SK-N-SH treated with all-trans-retinoic acid at 6 μM for 48 hours (cell line): Measurements from ENCODE around the gene TMEM135.

Experiments used
- ATAC-seq: fragments of 200-7000 bp; cut with Tn5 transposase; 3 replicates; pipeline ENCODE4 v1.9.1; 2020; ENCODE audit warnings: mild to moderate bottlenecking, moderate library complexity
- ARNTL ChIP-seq: fragments of 450-650 bp; formaldehyde crosslinking; IDR thresholded peaks from 2 replicates; pipeline ENCODE4 v1.5.0; 2020; ENCODE audit warnings: low read depth, mild to moderate bottlenecking, moderate library complexity, borderline replicate concordance
- BACH2 ChIP-seq: fragments of 250-450 bp; sonication (Bioruptor Pico); IDR thresholded peaks from 2 replicates; pipeline ENCODE4 v1.9.0; 2021; ENCODE audit warnings: mild to moderate bottlenecking, borderline replicate concordance
- CSDC2 ChIP-seq: fragments of 250-450 bp; sonication (Bioruptor Pico); IDR thresholded peaks from 2 replicates; pipeline ENCODE4 v1.5.0; 2020; ENCODE audit warnings: mild to moderate bottlenecking, moderate library complexity
- CSRNP3 ChIP-seq: fragments of 250-450 bp; sonication (Bioruptor Pico); IDR thresholded peaks from 2 replicates; pipeline ENCODE4 v1.5.1; 2021; ENCODE audit warnings: mild to moderate bottlenecking, moderate library complexity
- ESRRG ChIP-seq: fragments of 250-450 bp; sonication (Bioruptor Pico); IDR thresholded peaks from 2 replicates; pipeline ENCODE4 v1.6.1; 2021; ENCODE audit warnings: mild to moderate bottlenecking
- GLIS3 ChIP-seq: fragments of 250-450 bp; sonication (Bioruptor Pico); IDR thresholded peaks from 2 replicates; pipeline ENCODE4 v1.5.0; 2020; ENCODE audit warnings: mild to moderate bottlenecking, moderate library complexity
- ISL1 ChIP-seq: fragments of 250-450 bp; sonication (Bioruptor Pico); IDR thresholded peaks from 2 replicates; pipeline ENCODE4 v2.1.2; 2022; ENCODE audit warnings: mild to moderate bottlenecking, moderate library complexity
- OSR1 ChIP-seq: fragments of 250-450 bp; sonication (Bioruptor Pico); IDR thresholded peaks from 2 replicates; pipeline ENCODE4 v1.8.0; 2022; ENCODE audit warnings: moderate library complexity, mild to moderate bottlenecking, inconsistent platforms
- PPARA ChIP-seq: fragments of 250-450 bp; sonication (Bioruptor Pico); IDR thresholded peaks from 2 replicates; pipeline ENCODE4 v1.5.0; 2020; ENCODE audit warnings: mild to moderate bottlenecking, borderline replicate concordance
- RARB ChIP-seq: fragments of 250-450 bp; sonication (Bioruptor Pico); IDR thresholded peaks from 2 replicates; pipeline ENCODE4 v1.8.0; 2021; ENCODE audit warnings: mild to moderate bottlenecking, moderate library complexity
- SNAI2 ChIP-seq: fragments of 250-450 bp; sonication (Bioruptor Pico); IDR thresholded peaks from 2 replicates; pipeline ENCODE4 v1.5.0; 2020; ENCODE audit warnings: mild to moderate bottlenecking, moderate library complexity
- TCF4 ChIP-seq: fragments of 250-450 bp; sonication (Bioruptor Pico); IDR thresholded peaks from 2 replicates; pipeline ENCODE4 v1.8.0; 2021; ENCODE audit warnings: mild to moderate bottlenecking, moderate library complexity, borderline replicate concordance
- TOX ChIP-seq: fragments of 250-450 bp; sonication (Bioruptor Pico); IDR thresholded peaks from 2 replicates; pipeline ENCODE4 v1.8.0; 2021; ENCODE audit warnings: mild to moderate bottlenecking, moderate library complexity, borderline replicate concordance
- ZC3H10 ChIP-seq: fragments of 250-450 bp; sonication (Bioruptor Pico); IDR thresholded peaks from 2 replicates; pipeline ENCODE4 v1.5.1; 2021; ENCODE audit warnings: mild to moderate bottlenecking, moderate library complexity
- ZFP3 ChIP-seq: fragments of 250-450 bp; sonication (Bioruptor Pico); IDR thresholded peaks from 2 replicates; pipeline ENCODE4 v1.5.0; 2020; ENCODE audit warnings: mild to moderate bottlenecking, moderate library complexity
- ZFP30 ChIP-seq: fragments of 450-650 bp; formaldehyde crosslinking; IDR thresholded peaks from 2 replicates; pipeline ENCODE4 v1.5.0; 2022; ENCODE audit warnings: mild to moderate bottlenecking, moderate library complexity
- ZNF565 ChIP-seq: fragments of 450-650 bp; formaldehyde crosslinking; conservative IDR thresholded peaks from 2 replicates; pipeline ENCODE4 v1.5.0; 2020; ENCODE audit warnings: low read depth, mild to moderate bottlenecking, moderate library complexity
- ZNF70 ChIP-seq: fragments of 450-650 bp; formaldehyde crosslinking; IDR thresholded peaks from 2 replicates; pipeline ENCODE4 v1.5.0; 2020; ENCODE audit warnings: mild to moderate bottlenecking, moderate library complexity
- ZNF8 ChIP-seq: fragments of 450-650 bp; formaldehyde crosslinking; IDR thresholded peaks from 2 replicates; pipeline ENCODE4 v1.5.0; 2020; ENCODE audit warnings: mild to moderate bottlenecking, moderate library complexity
- TF ChIP-seq, protein P1 (sequence below): fragments of 250-450 bp; sonication (Bioruptor Pico); IDR thresholded peaks from 2 replicates; pipeline ENCODE4 v1.8.0; 2020; ENCODE audit warnings: mild to moderate bottlenecking, moderate library complexity, borderline replicate concordance
- TF ChIP-seq, protein P2 (sequence below): fragments of 250-450 bp; sonication (Bioruptor Pico); IDR thresholded peaks from 2 replicates; pipeline ENCODE4 v1.8.0; 2021; ENCODE audit warnings: low read depth, mild to moderate bottlenecking, moderate library complexity, borderline replicate concordance

Gene TMEM135

GRCh38 chr11:87366763-87367405 lies 329.1 kb downstream of the TMEM135 start:
- ATAC-seq = no peak
- no peak for TF ChIP-seq CSDC2 (CRISPR knock-in tag)

DNA sequence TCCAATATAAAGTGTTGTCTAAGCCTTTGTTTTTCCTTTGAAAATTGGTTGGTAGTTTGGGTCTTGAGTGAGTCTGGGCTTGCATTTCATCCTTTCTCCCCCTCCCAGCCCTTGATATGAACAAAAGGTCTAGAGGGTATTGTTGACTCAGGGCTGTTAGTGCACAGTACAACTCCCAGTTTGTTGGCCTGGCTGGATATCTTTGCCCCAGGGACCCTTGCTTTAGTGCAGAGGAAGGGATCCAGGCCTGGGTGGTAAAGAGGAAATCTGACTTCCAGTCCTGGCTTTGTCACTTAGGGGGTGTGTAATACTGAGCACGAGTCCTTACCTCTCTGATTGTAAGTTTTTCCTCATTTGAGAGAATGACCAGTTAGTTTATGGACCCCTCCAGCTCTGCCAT lies 330.4 kb downstream of the TMEM135 start:
- TF ChIP-seq GLIS3 (CRISPR knock-in tag) (no peak), TOX (no peak), CSDC2 (CRISPR knock-in tag) (no peak), ZNF8 (CRISPR knock-in tag) (no peak), ZFP3 (no peak), ZNF70 (CRISPR knock-in tag) (no peak), PPARA (CRISPR knock-in tag) (no peak), SNAI2 (CRISPR knock-in tag) (no peak), BACH2 (no peak)
- ATAC-seq = no peak

- TF ChIP-seq SNAI2 (CRISPR knock-in tag) = no peak
- TF ChIP-seq, protein P1, sequence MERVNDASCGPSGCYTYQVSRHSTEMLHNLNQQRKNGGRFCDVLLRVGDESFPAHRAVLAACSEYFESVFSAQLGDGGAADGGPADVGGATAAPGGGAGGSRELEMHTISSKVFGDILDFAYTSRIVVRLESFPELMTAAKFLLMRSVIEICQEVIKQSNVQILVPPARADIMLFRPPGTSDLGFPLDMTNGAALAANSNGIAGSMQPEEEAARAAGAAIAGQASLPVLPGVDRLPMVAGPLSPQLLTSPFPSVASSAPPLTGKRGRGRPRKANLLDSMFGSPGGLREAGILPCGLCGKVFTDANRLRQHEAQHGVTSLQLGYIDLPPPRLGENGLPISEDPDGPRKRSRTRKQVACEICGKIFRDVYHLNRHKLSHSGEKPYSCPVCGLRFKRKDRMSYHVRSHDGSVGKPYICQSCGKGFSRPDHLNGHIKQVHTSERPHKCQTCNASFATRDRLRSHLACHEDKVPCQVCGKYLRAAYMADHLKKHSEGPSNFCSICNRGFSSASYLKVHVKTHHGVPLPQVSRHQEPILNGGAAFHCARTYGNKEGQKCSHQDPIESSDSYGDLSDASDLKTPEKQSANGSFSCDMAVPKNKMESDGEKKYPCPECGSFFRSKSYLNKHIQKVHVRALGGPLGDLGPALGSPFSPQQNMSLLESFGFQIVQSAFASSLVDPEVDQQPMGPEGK = no peak
- TF ChIP-seq GLIS3 (CRISPR knock-in tag) = no peak
- no peak for TF ChIP-seq ZC3H10 (CRISPR knock-in tag)
Observed at GRCh38 chr11:87368858-87369480, 331.2 kb downstream of the TMEM135 start.

GRCh38 chr11:87369888-87370287 lies 332.2 kb downstream of the TMEM135 start:
- no peak for TF ChIP-seq PPARA (CRISPR knock-in tag)
- no peak for TF ChIP-seq ZNF70 (CRISPR knock-in tag)
- TF ChIP-seq OSR1 = no peak
- no peak for TF ChIP-seq CSRNP3 (CRISPR knock-in tag)
- TF ChIP-seq ESRRG = no peak
- no peak for TF ChIP-seq ZFP30 (CRISPR knock-in tag)
- no peak for TF ChIP-seq TCF4 (CRISPR knock-in tag)
- TF ChIP-seq ZFP3 = no peak
- no peak for TF ChIP-seq SNAI2 (CRISPR knock-in tag)
- no peak for TF ChIP-seq ISL1 (CRISPR knock-in tag)
- no peak for TF ChIP-seq ZC3H10 (CRISPR knock-in tag)
- TF ChIP-seq ZNF8 (CRISPR knock-in tag) = no peak
- TF ChIP-seq GLIS3 (CRISPR knock-in tag) = no peak
- TF ChIP-seq, protein P2, sequence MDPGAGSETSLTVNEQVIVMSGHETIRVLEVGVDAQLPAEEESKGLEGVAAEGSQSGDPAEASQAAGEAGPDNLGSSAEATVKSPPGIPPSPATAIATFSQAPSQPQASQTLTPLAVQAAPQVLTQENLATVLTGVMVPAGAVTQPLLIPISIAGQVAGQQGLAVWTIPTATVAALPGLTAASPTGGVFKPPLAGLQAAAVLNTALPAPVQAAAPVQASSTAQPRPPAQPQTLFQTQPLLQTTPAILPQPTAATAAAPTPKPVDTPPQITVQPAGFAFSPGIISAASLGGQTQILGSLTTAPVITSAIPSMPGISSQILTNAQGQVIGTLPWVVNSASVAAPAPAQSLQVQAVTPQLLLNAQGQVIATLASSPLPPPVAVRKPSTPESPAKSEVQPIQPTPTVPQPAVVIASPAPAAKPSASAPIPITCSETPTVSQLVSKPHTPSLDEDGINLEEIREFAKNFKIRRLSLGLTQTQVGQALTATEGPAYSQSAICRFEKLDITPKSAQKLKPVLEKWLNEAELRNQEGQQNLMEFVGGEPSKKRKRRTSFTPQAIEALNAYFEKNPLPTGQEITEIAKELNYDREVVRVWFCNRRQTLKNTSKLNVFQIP (CRISPR knock-in tag) = no peak
- no peak for TF ChIP-seq ARNTL (CRISPR knock-in tag)
- TF ChIP-seq CSDC2 (CRISPR knock-in tag) = no peak
- TF ChIP-seq ZNF565 = no peak
- TF ChIP-seq BACH2 = no peak
- no peak for ATAC-seq

More at GRCh38 chr11:87368858-87369480, 331.2 kb downstream of the TMEM135 start:
- ATAC-seq = no peak

DNA sequence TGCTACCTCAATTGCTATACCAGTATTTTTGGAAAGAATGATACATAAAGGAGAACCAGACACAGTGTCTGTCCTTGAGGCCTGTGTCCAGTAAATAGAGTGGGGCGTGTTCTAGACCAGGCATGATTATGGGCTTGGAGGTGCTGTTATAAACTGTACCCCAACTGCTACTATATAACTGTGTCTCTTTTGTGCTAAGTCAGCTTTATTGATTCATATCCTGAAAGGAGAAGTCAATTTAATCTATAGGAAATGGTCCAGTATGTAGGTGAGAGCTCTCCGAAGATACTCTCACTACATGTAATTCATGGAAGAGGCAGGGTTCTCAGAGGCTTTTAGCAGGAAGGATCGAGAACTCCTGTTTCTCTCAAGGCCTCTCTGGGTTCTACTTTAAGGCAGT lies 334.3 kb downstream of the TMEM135 start:
- no peak for ATAC-seq
- TF ChIP-seq, protein P1 = no peak
- no peak for TF ChIP-seq ZC3H10 (CRISPR knock-in tag)
- TF ChIP-seq TCF4 (CRISPR knock-in tag) = no peak
- no peak for TF ChIP-seq BACH2
- TF ChIP-seq ESRRG = no peak
- TF ChIP-seq RARB (CRISPR knock-in tag) = no peak
- no peak for TF ChIP-seq ISL1 (CRISPR knock-in tag)
- no peak for TF ChIP-seq CSRNP3 (CRISPR knock-in tag)
